Measurements from ENCODE around the gene DLEU7. TPM values are rescaled to one million over a fixed set of nuclear protein-coding genes. Genes with fewer than 3 reads are reported as not detected.

Gene DLEU7
- total and polyA plus RNA-seq, 2 of the 13 experiments (the other 11 are each of a cell fraction or from before 2014, with no cell fraction given), result not detected

DNA sequence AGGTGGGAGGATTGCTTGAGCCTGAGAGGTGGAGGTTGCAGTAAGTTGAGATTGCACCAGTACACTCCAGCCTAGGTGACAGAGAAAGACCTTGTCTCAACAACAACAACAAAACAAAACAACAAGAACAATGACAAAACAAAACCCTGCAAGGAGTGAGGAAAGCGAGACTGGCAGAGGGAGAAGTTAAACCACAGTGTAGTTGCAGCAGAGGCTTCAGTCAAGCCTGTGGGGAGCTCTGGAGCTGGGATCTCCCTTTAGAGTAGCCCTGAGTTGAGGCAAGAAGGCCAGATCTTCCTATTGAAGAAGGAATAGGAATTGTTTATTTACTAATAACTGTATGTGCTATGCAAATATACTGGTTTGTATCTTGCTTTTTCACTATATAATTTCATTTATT is 40.8 kb upstream of the DLEU7 start (continued):
- TF ChIP-seq NCOR1 (IDR thresholded peaks at IDR 0.05; ENCODE audit: borderline replicate concordance, low read length) (no peak), ZNF530 (CRISPR knock-in tag; IDR thresholded peaks at IDR 0.05; ENCODE audit: low read depth) (no peak), SATB2 (CRISPR knock-in tag; IDR thresholded peaks at IDR 0.05) (no peak)

DNA sequence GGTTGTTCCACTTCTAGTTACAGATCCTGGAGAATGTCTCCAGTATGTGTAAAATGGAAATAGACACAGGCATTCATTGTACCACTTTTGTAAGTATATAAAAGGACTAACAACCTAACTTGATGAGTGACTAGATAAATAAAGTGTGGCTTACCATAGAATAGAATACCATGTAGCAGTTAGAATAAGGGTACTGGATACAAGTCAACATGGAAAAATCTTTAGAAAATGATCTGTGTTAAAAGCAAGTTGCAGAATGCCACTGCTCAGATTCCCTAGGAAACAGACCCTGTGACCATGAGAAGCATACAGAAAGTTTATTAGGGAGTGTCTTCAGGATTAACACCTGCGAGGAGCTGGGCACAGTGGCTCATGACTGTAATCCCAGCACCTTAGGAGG is 40.2 kb upstream of the DLEU7 start:
- no peaks in the 10 kb centered on the region for H3K36me3 ChIP-seq (replicated peaks in 1 of 2; ENCODE audit: control insufficient read depth in 1 of 2, insufficient read depth in 2 of 2, low read length in 2 of 2)
- no peak overlapping the region for H3K4me2 ChIP-seq (ENCODE audit: low read depth, low read length)
- 14% methylated on average over 1 of the region's 1 CpG for WGBS (ENCODE audit: low lambda C conversion rate)
- no peaks in the 10 kb centered on the region for H3K4me1 ChIP-seq (ENCODE audit: insufficient read depth, low read length)
- intact Hi-C loops (cut with micrococcal nuclease; ENCODE audit: unreplicated experiment) (loop anchor here (2.0 kb wide), 1 partner anchor 75 kb away; no protein-coding TSS in a partner anchor), in situ Hi-C loops (cut with HindIII; ENCODE audit: extremely low pct_ligation_motif_present, low pct_unique_long_range_greater_than_20kb) (no loop called here)
- H4K20me1 ChIP-seq (ENCODE audit: insufficient read depth, low read length), result no peaks in the 10 kb centered on the region
- no peak for TF ChIP-seq ZNF567 (CRISPR knock-in tag; IDR thresholded peaks at IDR 0.05; ENCODE audit: borderline replicate concordance)
- TF ChIP-seq, protein P1, sequence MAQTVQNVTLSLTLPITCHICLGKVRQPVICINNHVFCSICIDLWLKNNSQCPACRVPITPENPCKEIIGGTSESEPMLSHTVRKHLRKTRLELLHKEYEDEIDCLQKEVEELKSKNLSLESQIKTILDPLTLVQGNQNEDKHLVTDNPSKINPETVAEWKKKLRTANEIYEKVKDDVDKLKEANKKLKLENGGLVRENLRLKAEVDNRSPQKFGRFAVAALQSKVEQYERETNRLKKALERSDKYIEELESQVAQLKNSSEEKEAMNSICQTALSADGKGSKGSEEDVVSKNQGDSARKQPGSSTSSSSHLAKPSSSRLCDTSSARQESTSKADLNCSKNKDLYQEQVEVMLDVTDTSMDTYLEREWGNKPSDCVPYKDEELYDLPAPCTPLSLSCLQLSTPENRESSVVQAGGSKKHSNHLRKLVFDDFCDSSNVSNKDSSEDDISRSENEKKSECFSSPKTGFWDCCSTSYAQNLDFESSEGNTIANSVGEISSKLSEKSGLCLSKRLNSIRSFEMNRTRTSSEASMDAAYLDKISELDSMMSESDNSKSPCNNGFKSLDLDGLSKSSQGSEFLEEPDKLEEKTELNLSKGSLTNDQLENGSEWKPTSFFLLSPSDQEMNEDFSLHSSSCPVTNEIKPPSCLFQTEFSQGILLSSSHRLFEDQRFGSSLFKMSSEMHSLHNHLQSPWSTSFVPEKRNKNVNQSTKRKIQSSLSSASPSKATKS (CRISPR knock-in tag; IDR thresholded peaks at IDR 0.05), result no peak
- TF ChIP-seq DNMT1 (CRISPR knock-in tag; IDR thresholded peaks at IDR 0.05), result no peak
- no peak for TF ChIP-seq EHMT2 (IDR thresholded peaks at IDR 0.05; ENCODE audit: borderline replicate concordance, low read depth, low read length)
- TF ChIP-seq, protein P2, sequence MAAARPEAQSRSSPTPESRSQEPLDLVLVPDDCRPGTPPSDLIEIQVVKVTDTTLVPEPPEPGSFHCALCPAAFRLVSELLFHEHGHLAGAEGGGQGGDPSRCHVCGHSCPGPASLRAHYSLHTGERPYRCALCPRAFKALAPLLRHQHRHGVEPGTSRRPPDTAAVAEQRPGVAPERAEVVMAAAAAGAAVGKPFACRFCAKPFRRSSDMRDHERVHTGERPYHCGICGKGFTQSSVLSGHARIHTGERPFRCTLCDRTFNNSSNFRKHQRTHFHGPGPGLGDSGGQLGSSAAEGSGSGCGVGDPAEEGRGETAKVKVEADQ (CRISPR knock-in tag; IDR thresholded peaks at IDR 0.05; ENCODE audit: borderline replicate concordance), result no peak
- TF ChIP-seq, protein P3, sequence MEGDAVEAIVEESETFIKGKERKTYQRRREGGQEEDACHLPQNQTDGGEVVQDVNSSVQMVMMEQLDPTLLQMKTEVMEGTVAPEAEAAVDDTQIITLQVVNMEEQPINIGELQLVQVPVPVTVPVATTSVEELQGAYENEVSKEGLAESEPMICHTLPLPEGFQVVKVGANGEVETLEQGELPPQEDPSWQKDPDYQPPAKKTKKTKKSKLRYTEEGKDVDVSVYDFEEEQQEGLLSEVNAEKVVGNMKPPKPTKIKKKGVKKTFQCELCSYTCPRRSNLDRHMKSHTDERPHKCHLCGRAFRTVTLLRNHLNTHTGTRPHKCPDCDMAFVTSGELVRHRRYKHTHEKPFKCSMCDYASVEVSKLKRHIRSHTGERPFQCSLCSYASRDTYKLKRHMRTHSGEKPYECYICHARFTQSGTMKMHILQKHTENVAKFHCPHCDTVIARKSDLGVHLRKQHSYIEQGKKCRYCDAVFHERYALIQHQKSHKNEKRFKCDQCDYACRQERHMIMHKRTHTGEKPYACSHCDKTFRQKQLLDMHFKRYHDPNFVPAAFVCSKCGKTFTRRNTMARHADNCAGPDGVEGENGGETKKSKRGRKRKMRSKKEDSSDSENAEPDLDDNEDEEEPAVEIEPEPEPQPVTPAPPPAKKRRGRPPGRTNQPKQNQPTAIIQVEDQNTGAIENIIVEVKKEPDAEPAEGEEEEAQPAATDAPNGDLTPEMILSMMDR (CRISPR knock-in tag; IDR thresholded peaks at IDR 0.05), result no peak
- TF ChIP-seq, protein P4, sequence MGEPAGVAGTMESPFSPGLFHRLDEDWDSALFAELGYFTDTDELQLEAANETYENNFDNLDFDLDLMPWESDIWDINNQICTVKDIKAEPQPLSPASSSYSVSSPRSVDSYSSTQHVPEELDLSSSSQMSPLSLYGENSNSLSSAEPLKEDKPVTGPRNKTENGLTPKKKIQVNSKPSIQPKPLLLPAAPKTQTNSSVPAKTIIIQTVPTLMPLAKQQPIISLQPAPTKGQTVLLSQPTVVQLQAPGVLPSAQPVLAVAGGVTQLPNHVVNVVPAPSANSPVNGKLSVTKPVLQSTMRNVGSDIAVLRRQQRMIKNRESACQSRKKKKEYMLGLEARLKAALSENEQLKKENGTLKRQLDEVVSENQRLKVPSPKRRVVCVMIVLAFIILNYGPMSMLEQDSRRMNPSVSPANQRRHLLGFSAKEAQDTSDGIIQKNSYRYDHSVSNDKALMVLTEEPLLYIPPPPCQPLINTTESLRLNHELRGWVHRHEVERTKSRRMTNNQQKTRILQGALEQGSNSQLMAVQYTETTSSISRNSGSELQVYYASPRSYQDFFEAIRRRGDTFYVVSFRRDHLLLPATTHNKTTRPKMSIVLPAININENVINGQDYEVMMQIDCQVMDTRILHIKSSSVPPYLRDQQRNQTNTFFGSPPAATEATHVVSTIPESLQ (CRISPR knock-in tag; conservative IDR thresholded peaks at IDR 0.05), result no peak
- no peaks in the 10 kb centered on the region for H3K27me3 ChIP-seq (ENCODE audit: control insufficient read depth in 1 of 2, insufficient read depth in 2 of 2, low read length in 2 of 2)
- H2AFZ ChIP-seq (ENCODE audit: low read length), result no peak overlapping the region
- BruUV-seq (replicated peaks), result no TSS peak
- H3K79me2 ChIP-seq (ENCODE audit: insufficient read depth, low read length), result no peaks in the 10 kb centered on the region
- H3K9ac ChIP-seq (ENCODE audit: insufficient read depth, low read depth, low read length), result no peak overlapping the region
- ChIA-PET CTCF (ENCODE audit: low intra/inter-chr PET ratio, low total read pairs) (no interaction called here), POLR2A (no interaction called here)
- ATAC-seq, result no peak
- no peak for DNase-seq (ENCODE audit: low spot score)
- no peak for FAIRE-seq
- no peak overlapping the region for H3K4me3 ChIP-seq (replicated peaks in 1 of 3; ENCODE audit: insufficient read depth in 1 of 3, low read depth in 2 of 3, low read length in 3 of 3)
- H3K9me3 ChIP-seq (ENCODE audit: low read length), result no peaks in the 10 kb centered on the region
- H3K27ac ChIP-seq (ENCODE audit: extremely low read length, insufficient read depth, low read length), result no peak overlapping the region
